Ectodermal cell (in vitro differentiated cells): ENCODE data around the gene IL4R.

Source experiments
- H3K27ac ChIP-seq: 2 replicates; pipeline ENCODE4 v1.7.0; 2013; ENCODE audit warnings: mild to moderate bottlenecking, low read depth, low read length; ENCODE audit not compliant: insufficient read depth, poor library complexity, severe bottlenecking
- H3K27me3 ChIP-seq: 2 replicates; pipeline ENCODE4 v1.7.0; 2013; ENCODE audit warnings: mild to moderate bottlenecking, low read length; ENCODE audit not compliant: insufficient read depth, control insufficient read depth, poor library complexity, severe bottlenecking
- H3K36me3 ChIP-seq: one replicate; pipeline ENCODE4 v1.7.0; 2013; ENCODE audit warnings: low read length; ENCODE audit not compliant: control insufficient read depth, insufficient read depth
- H3K4me1 ChIP-seq: one replicate; pipeline ENCODE4 v1.7.0; 2013; ENCODE audit warnings: low read length; ENCODE audit not compliant: control insufficient read depth, insufficient read depth
- H3K4me3 ChIP-seq: 2 replicates; pipeline ENCODE4 v1.7.0; 2013; ENCODE audit warnings: low read depth, low read length, control low read depth; ENCODE audit not compliant: insufficient read depth
- H3K9me3 ChIP-seq: 2 replicates; pipeline ENCODE4 v1.7.0; 2013; ENCODE audit warnings: mild to moderate bottlenecking, low read length, moderate library complexity; ENCODE audit not compliant: control insufficient read depth
- WGBS, 2 experiments: methylation state at CpG; one replicate each; pipeline ENCODE4 v1.1.7; 2013; ENCODE audit warnings: missing lambda C conversion rate in 2 of 2; 5-methylcytosine and 5-hydroxymethylcytosine counted together

Gene IL4R

GRCh38 chr16:27377666-27378485 lies 64.1 kb downstream of the IL4R start:
- Histone ChIP-seq H3K9me3 (no peaks in the 10 kb centered on the region), H3K4me1 (no peaks in the 10 kb centered on the region), H3K27me3 (no peaks in the 10 kb centered on the region), H3K27ac (no peak overlapping the region), H3K36me3 (no peaks in the 10 kb centered on the region), H3K4me3 (no peak overlapping the region)
- 68 to 70% methylated on average over 4 of the region's 4 CpGs for WGBS, 2 experiments

- 90 to 92% methylated on average over 11 of the region's 11 CpGs for WGBS, 2 experiments
- Histone ChIP-seq H3K4me3 (no peak overlapping the region), H3K27ac (no peak overlapping the region), H3K4me1 (no peaks in the 10 kb centered on the region), H3K27me3 (no peaks in the 10 kb centered on the region), H3K36me3 (no peaks in the 10 kb centered on the region), H3K9me3 (no peaks in the 10 kb centered on the region)
Observed at GRCh38 chr16:27378871-27379481, 65.2 kb downstream of the IL4R start.

- no peaks in the 10 kb centered on the region for H3K9me3 ChIP-seq
- no peaks in the 10 kb centered on the region for H3K36me3 ChIP-seq
- H3K4me1 ChIP-seq: no peaks in the 10 kb centered on the region
- 94 to 97% methylated on average over 9 of the region's 9 CpGs for WGBS, 2 experiments
- H3K27me3 ChIP-seq: no peaks in the 10 kb centered on the region
- H3K27ac ChIP-seq: no peak overlapping the region
- no peak overlapping the region for H3K4me3 ChIP-seq
Observed at GRCh38 chr16:27379919-27380318, 66.1 kb downstream of the IL4R start.

- H3K27ac ChIP-seq: no peak overlapping the region
- no peaks in the 10 kb centered on the region for H3K27me3 ChIP-seq
- no peaks in the 10 kb centered on the region for H3K9me3 ChIP-seq
- H3K36me3 ChIP-seq: no peaks in the 10 kb centered on the region
- no peaks in the 10 kb centered on the region for H3K4me1 ChIP-seq
- no peak overlapping the region for H3K4me3 ChIP-seq
Observed at GRCh38 chr16:27381236-27381635, 67.5 kb downstream of the IL4R start.

GRCh38 chr16:27381974-27382855 lies 68.4 kb downstream of the IL4R start:
- Histone ChIP-seq H3K4me1 (no peaks in the 10 kb centered on the region), H3K36me3 (no peaks in the 10 kb centered on the region), H3K27me3 (no peaks in the 10 kb centered on the region), H3K27ac (no peak overlapping the region), H3K4me3 (no peak overlapping the region), H3K9me3 (no peaks in the 10 kb centered on the region)
- 83 to 85% methylated on average over 10 of the region's 10 CpGs for WGBS, 2 experiments

GRCh38 chr16:27383556-27384243 lies 69.9 kb downstream of the IL4R start:
- H3K4me1 ChIP-seq: no peaks in the 10 kb centered on the region
- H3K4me3 ChIP-seq: no peak overlapping the region
- H3K27ac ChIP-seq: no peak overlapping the region
- no peaks in the 10 kb centered on the region for H3K27me3 ChIP-seq
- H3K36me3 ChIP-seq: no peaks in the 10 kb centered on the region
- 85 to 86% methylated on average over 15 of the region's 15 CpGs for WGBS, 2 experiments
- H3K9me3 ChIP-seq: no peaks in the 10 kb centered on the region

GRCh38 chr16:27384425-27384824 lies 70.7 kb downstream of the IL4R start:
- H3K27ac ChIP-seq: no peak overlapping the region
- no peaks in the 10 kb centered on the region for H3K4me1 ChIP-seq
- 88 to 89% methylated on average over 4 of the region's 5 CpGs for WGBS, 2 experiments
- H3K27me3 ChIP-seq: no peaks in the 10 kb centered on the region
- H3K36me3 ChIP-seq: no peaks in the 10 kb centered on the region
- no peaks in the 10 kb centered on the region for H3K9me3 ChIP-seq
- no peak overlapping the region for H3K4me3 ChIP-seq

- H3K4me1 ChIP-seq: no peaks in the 10 kb centered on the region
- no peaks in the 10 kb centered on the region for H3K9me3 ChIP-seq
- 93% methylated on average over 7 of the region's 7 CpGs for WGBS, 2 experiments
- H3K4me3 ChIP-seq: no peak overlapping the region
- no peaks in the 10 kb centered on the region for H3K27me3 ChIP-seq
- no peak overlapping the region for H3K27ac ChIP-seq
- H3K36me3 ChIP-seq: no peaks in the 10 kb centered on the region
Observed at GRCh38 chr16:27385398-27385797, 71.6 kb downstream of the IL4R start.

GRCh38 chr16:27386674-27387073 lies 72.9 kb downstream of the IL4R start:
- no peak overlapping the region for H3K4me3 ChIP-seq
- no peaks in the 10 kb centered on the region for H3K27me3 ChIP-seq
- H3K27ac ChIP-seq: no peak overlapping the region
- WGBS, 2 experiments: 92 to 100% methylated on average over 3 of the region's 4 CpGs
- no peaks in the 10 kb centered on the region for H3K4me1 ChIP-seq
- no peaks in the 10 kb centered on the region for H3K36me3 ChIP-seq
- H3K9me3 ChIP-seq: no peaks in the 10 kb centered on the region
